Measurements from ENCODE around the gene BUD31.

DNA sequence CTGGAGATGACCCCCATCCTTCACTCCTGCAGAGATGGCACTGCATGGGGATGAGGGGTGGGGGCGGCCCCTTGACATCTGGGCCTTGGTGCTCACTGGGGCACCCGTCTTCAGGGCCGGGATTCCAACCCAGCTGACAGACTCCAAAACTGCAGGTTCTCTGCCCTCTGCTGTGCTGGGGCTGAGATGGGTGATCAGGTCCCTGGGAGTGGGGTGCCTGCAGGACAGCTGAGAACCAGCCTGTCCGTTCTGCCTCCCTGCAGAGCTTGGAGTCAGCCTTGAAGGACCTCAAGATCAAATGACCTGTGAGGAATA, 14.6 kb upstream of the BUD31 start:
- TF ChIP-seq, protein P1, sequence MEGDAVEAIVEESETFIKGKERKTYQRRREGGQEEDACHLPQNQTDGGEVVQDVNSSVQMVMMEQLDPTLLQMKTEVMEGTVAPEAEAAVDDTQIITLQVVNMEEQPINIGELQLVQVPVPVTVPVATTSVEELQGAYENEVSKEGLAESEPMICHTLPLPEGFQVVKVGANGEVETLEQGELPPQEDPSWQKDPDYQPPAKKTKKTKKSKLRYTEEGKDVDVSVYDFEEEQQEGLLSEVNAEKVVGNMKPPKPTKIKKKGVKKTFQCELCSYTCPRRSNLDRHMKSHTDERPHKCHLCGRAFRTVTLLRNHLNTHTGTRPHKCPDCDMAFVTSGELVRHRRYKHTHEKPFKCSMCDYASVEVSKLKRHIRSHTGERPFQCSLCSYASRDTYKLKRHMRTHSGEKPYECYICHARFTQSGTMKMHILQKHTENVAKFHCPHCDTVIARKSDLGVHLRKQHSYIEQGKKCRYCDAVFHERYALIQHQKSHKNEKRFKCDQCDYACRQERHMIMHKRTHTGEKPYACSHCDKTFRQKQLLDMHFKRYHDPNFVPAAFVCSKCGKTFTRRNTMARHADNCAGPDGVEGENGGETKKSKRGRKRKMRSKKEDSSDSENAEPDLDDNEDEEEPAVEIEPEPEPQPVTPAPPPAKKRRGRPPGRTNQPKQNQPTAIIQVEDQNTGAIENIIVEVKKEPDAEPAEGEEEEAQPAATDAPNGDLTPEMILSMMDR (IDR thresholded peaks at IDR 0.05) = no peak
- TF ChIP-seq ZFX (IDR thresholded peaks at IDR 0.05; ENCODE audit: borderline replicate concordance) = no peak
